ENCODE data around the gene ZNF282. TPM values are rescaled to one million over a fixed set of nuclear protein-coding genes. Genes with fewer than 3 reads are reported as not detected.
"Not testable (repeated sequence)": the region's sequence is repeated elsewhere in the genome, so short reads cannot be mapped to it uniquely, and the experiment has no call there.

The ZNF282 gene
- total RNA-seq, 1 donor from 2014 or later = 23.3 TPM

- no peaks in the 10 kb centered on the region for H3K9me3 ChIP-seq
- no peaks in the 10 kb centered on the region for H3K27me3 ChIP-seq
- TF ChIP-seq CTCF (IDR thresholded peaks at IDR 0.05) = no peak
- no peak overlapping the region for H3K27ac ChIP-seq
- intact Hi-C loops (cut with DNase I) = no loop called here
- DNase-seq (no peak), ATAC-seq (no peak)
- H3K4me1 ChIP-seq = no peaks in the 10 kb centered on the region
- H3K36me3 ChIP-seq = peaks cover 58% of the 10 kb centered on the region
- no peak overlapping the region for H3K4me3 ChIP-seq
Measured at GRCh38 chr7:149223176-149223575, 27.8 kb downstream of the ZNF282 start.

- Histone ChIP-seq H3K4me1 (no peaks in the 10 kb centered on the region), H3K27ac (no peak overlapping the region), H3K27me3 (no peaks in the 10 kb centered on the region), H3K9me3 (no peaks in the 10 kb centered on the region), H3K36me3 (peaks cover 52% of the 10 kb centered on the region), H3K4me3 (no peak overlapping the region)
- intact Hi-C loops (cut with DNase I) = no loop called here
- no peak for DNase-seq
- no peak for ATAC-seq
- no peak for TF ChIP-seq CTCF (IDR thresholded peaks at IDR 0.05)
Measured at GRCh38 chr7:149223761-149224160, 28.4 kb downstream of the ZNF282 start.

- Histone ChIP-seq H3K4me3 (no peak overlapping the region), H3K36me3 (peaks cover 46% of the 10 kb centered on the region), H3K27ac (no peak overlapping the region), H3K27me3 (no peaks in the 10 kb centered on the region), H3K9me3 (no peaks in the 10 kb centered on the region), H3K4me1 (no peaks in the 10 kb centered on the region)
- intact Hi-C loops (cut with DNase I) = no loop called here
- TF ChIP-seq CTCF (IDR thresholded peaks at IDR 0.05) = no peak
- DNase-seq (no peak), ATAC-seq (no peak)
Measured at GRCh38 chr7:149224352-149224751, 29.0 kb downstream of the ZNF282 start.

- no peak for TF ChIP-seq CTCF (IDR thresholded peaks at IDR 0.05)
- H3K4me3 ChIP-seq = no peak overlapping the region
- H3K27ac ChIP-seq = no peak overlapping the region
- H3K27me3 ChIP-seq = no peaks in the 10 kb centered on the region
- H3K36me3 ChIP-seq = peaks cover 39% of the 10 kb centered on the region
- DNase-seq (no peak), ATAC-seq (no peak)
- H3K9me3 ChIP-seq = no peaks in the 10 kb centered on the region
- H3K4me1 ChIP-seq = no peaks in the 10 kb centered on the region
- intact Hi-C loops (cut with DNase I) = no loop called here
Measured at GRCh38 chr7:149225106-149225505, 29.8 kb downstream of the ZNF282 start.

- no peak for DNase-seq
- Histone ChIP-seq H3K4me3 (no peak overlapping the region), H3K9me3 (no peaks in the 10 kb centered on the region), H3K36me3 (peaks cover 34% of the 10 kb centered on the region), H3K4me1 (no peaks in the 10 kb centered on the region), H3K27me3 (no peaks in the 10 kb centered on the region), H3K27ac (no peak overlapping the region)
- intact Hi-C loops (cut with DNase I) = no loop called here
- ATAC-seq = no peak
- no peak for TF ChIP-seq CTCF (IDR thresholded peaks at IDR 0.05)
Measured at GRCh38 chr7:149225656-149226055, 30.3 kb downstream of the ZNF282 start.

GRCh38 chr7:149226366-149226765 is 31.0 kb downstream of the ZNF282 start:
- DNase-seq; ATAC-seq; H3K9me3 ChIP-seq; H3K27me3 ChIP-seq; intact Hi-C loops (cut with DNase I); H3K4me1 ChIP-seq; H3K4me3 ChIP-seq; H3K27ac ChIP-seq: not testable (repeated sequence)
- H3K36me3 ChIP-seq = peaks cover 29% of the 10 kb centered on the region
